T-helper 17 cell (primary cell): ENCODE measurements around the gene TOMT. TPM values are rescaled to one million over a fixed set of nuclear protein-coding genes. Genes with fewer than 3 reads are reported as not detected.
A peak's percentile ranks its signal among the peaks of the same experiment; 100 is the strongest.
"Not testable (repeated sequence)": the region's sequence is repeated elsewhere in the genome, so short reads cannot be mapped to it uniquely, and the experiment has no call there.

Experiments used
- ATAC-seq: fragments of 150-1000 bp; cut with Tn5 transposase; 2 replicates; pipeline ENCODE4 v1.10.0; 2021; ENCODE audit warnings: mild to moderate bottlenecking, moderate library complexity
- DNase-seq, 3 donors: peaks; one replicate each; pipeline versions ENCODE4 v3.0.0 to v3.0.0-alpha.2; 2020 to 2021
- H3K9me3 ChIP-seq: one replicate; pipeline ENCODE4 v1.7.0; 2013; ENCODE audit warnings: low read length, mild to moderate bottlenecking; ENCODE audit not compliant: control insufficient read depth, poor library complexity, severe bottlenecking
- H3K27ac Mint-ChIP-seq: one replicate; pipeline ENCODE4 v1.8.0; 2022; ENCODE audit warnings: mild to moderate bottlenecking, moderate library complexity, mixed read lengths
- H3K27me3 Mint-ChIP-seq: one replicate; pipeline ENCODE4 v1.8.0; 2022; ENCODE audit warnings: mixed read lengths
- H3K36me3 Mint-ChIP-seq: one replicate; pipeline ENCODE4 v1.8.0; 2022; ENCODE audit warnings: low read depth, mixed read lengths
- H3K4me1 Mint-ChIP-seq: one replicate; pipeline ENCODE4 v1.8.0; 2022; ENCODE audit warnings: mild to moderate bottlenecking, mixed read lengths
- H3K4me3 Mint-ChIP-seq: one replicate; pipeline ENCODE4 v1.8.0; 2022; ENCODE audit warnings: mild to moderate bottlenecking, moderate library complexity, mixed read lengths
- total RNA-seq, 4 donors: library from RNA in 2 of 4; stranded (reverse) in 2 of 4; gene quantifications; one replicate each; pipeline ENCODE4 v1.2.3 and lab custom pipeline; 2022 to 2026

Gene TOMT
- total RNA-seq, 2 donors from 2014 or later, result not detected

GRCh38 chr11:72123117-72123653, 17.5 kb downstream of the TOMT start:
- Mint-ChIP-seq H3K4me1 (no peaks in the 10 kb centered on the region), H3K27me3 (peaks cover 38% of the 10 kb centered on the region), H3K4me3 (no peak overlapping the region), H3K36me3 (no peaks in the 10 kb centered on the region), H3K27ac (no peak overlapping the region)
- H3K9me3 ChIP-seq, result no peaks in the 10 kb centered on the region
- DNase-seq (no peak), ATAC-seq (no peak)

DNA sequence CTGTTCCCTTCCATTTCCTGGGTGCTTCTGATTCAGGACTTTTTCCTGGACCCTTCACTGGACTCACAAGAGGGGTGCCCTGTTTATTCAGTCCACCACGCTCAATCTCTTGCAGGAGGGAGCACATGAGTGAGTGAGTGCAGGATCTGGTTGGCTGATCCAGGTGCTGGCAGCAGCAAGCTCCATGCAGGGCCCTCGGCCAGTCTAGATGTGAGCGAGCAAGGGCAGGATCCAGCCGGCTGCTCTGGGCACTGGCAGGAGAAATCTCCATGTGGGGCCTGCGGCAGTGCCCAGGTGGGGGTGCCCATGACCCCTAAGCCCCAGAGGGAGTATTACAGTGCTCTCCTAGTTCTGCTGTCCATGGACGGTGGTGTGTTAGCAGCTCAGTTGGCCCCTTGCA, 18.3 kb downstream of the TOMT start:
- ATAC-seq (no peak), DNase-seq (no peak)
- H3K4me3 Mint-ChIP-seq, result no peak overlapping the region
- H3K27me3 Mint-ChIP-seq, result peaks cover 33% of the 10 kb centered on the region
- no peaks in the 10 kb centered on the region for H3K9me3 ChIP-seq
- H3K36me3 Mint-ChIP-seq, result peaks cover 4% of the 10 kb centered on the region
- H3K4me1 Mint-ChIP-seq, result no peaks in the 10 kb centered on the region
- no peak overlapping the region for H3K27ac Mint-ChIP-seq

GRCh38 chr11:72125956-72126355, 20.2 kb downstream of the TOMT start:
- DNase-seq, result no peak
- Mint-ChIP-seq H3K27ac (no peak overlapping the region), H3K4me1 (no peaks in the 10 kb centered on the region), H3K4me3 (no peak overlapping the region), H3K27me3 (peaks cover 21% of the 10 kb centered on the region), H3K36me3 (peaks cover 6% of the 10 kb centered on the region)
- no peaks in the 10 kb centered on the region for H3K9me3 ChIP-seq
- ATAC-seq, result no peak

GRCh38 chr11:72127923-72128322, 22.2 kb downstream of the TOMT start:
- H3K36me3 Mint-ChIP-seq, result peaks cover 6% of the 10 kb centered on the region
- no peak overlapping the region for H3K4me3 Mint-ChIP-seq
- no peak overlapping the region for H3K27ac Mint-ChIP-seq

DNA sequence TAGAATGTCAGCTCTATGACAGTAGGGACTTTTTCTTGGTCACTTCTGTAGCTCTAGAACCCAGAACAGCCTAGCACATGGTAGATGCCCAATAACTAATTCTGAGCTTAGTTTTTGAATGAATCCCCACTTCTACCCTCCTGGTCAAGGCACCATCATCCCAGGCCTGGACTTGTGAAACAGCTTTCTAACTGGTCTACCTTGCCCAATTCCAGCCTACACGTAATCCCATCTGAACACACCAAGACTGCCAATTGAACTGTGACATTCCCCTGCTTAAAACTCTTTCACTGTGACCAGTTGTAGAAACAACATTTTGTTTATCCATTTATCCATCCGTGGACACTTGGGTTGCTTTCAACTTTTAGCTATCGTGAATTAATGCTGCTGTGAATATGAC, 23.7 kb downstream of the TOMT start:
- ATAC-seq (no peak), DNase-seq (no peak)
- no peak overlapping the region for H3K4me3 Mint-ChIP-seq
- no peak overlapping the region for H3K27ac Mint-ChIP-seq
- H3K9me3 ChIP-seq, result no peaks in the 10 kb centered on the region
- H3K4me1 Mint-ChIP-seq, result no peaks in the 10 kb centered on the region
- H3K36me3 Mint-ChIP-seq, result peaks cover 6% of the 10 kb centered on the region
- H3K27me3 Mint-ChIP-seq, result peaks cover 15% of the 10 kb centered on the region

More at GRCh38 chr11:72127923-72128322, 22.2 kb downstream of the TOMT start:
- peaks cover 17% of the 10 kb centered on the region for H3K27me3 Mint-ChIP-seq
- no peaks in the 10 kb centered on the region for H3K4me1 Mint-ChIP-seq
- no peaks in the 10 kb centered on the region for H3K9me3 ChIP-seq
- ATAC-seq (no peak), DNase-seq (no peak)

- no peak overlapping the region for H3K27ac Mint-ChIP-seq
- no peak overlapping the region for H3K4me3 Mint-ChIP-seq
- no peaks in the 10 kb centered on the region for H3K9me3 ChIP-seq
- ATAC-seq (no peak), DNase-seq (no peak)
- no peaks in the 10 kb centered on the region for H3K4me1 Mint-ChIP-seq
- peaks cover 15% of the 10 kb centered on the region for H3K27me3 Mint-ChIP-seq
- H3K36me3 Mint-ChIP-seq, result peaks cover 6% of the 10 kb centered on the region
Measured at GRCh38 chr11:72132646-72133045, 26.9 kb downstream of the TOMT start.

DNA sequence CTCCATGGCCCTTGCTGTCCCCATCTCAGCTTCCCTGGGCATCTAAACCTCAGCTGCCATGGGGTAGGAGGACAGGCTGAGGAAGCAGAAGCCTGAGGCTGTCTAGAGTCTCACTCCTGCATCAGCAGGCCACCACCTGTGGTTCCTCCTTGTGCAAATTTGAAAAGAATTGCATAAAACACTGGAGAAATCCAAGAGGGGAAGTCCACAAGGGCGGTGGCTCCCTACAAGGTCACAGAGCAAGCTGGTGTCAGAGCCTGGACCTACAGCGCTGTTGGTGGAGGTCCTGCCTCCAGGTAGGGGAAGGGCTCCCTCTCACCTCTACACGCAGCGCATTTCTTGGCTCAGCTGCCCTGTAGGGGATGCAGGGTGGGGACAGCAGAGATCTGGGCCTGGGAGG, 29.7 kb downstream of the TOMT start, which contains the start of gene FOLR3:
TSS of gene FOLR3 (plus strand) at position 253 of the 400 bp plus-strand sequence. CDS start 228 bp downstream, outside the sequence.
- not testable (repeated sequence) for H3K4me1 Mint-ChIP-seq, ATAC-seq, H3K36me3 Mint-ChIP-seq, H3K27ac Mint-ChIP-seq, DNase-seq, H3K9me3 ChIP-seq, H3K4me3 Mint-ChIP-seq
- peaks cover 20% of the 10 kb centered on the region for H3K27me3 Mint-ChIP-seq

GRCh38 chr11:72135891-72136683, 30.4 kb downstream of the TOMT start:
- no peaks in the 10 kb centered on the region for H3K36me3 Mint-ChIP-seq
- no peaks in the 10 kb centered on the region for H3K9me3 ChIP-seq
- H3K4me3 Mint-ChIP-seq, result no peak overlapping the region
- ATAC-seq (no peak), DNase-seq (no peak)
- no peak overlapping the region for H3K27ac Mint-ChIP-seq
- H3K27me3 Mint-ChIP-seq, result peaks cover 22% of the 10 kb centered on the region
- peaks cover 2% of the 10 kb centered on the region for H3K4me1 Mint-ChIP-seq

- H3K4me3 Mint-ChIP-seq, result no peak overlapping the region
- no peaks in the 10 kb centered on the region for H3K9me3 ChIP-seq
- no peak overlapping the region for H3K27ac Mint-ChIP-seq
- ATAC-seq (no peak), DNase-seq (no peak)
- H3K27me3 Mint-ChIP-seq, result peaks cover 29% of the 10 kb centered on the region
- peaks cover 5% of the 10 kb centered on the region for H3K4me1 Mint-ChIP-seq
- no peaks in the 10 kb centered on the region for H3K36me3 Mint-ChIP-seq
Measured at GRCh38 chr11:72136684-72137262, 31.0 kb downstream of the TOMT start.

- H3K9me3 ChIP-seq, result no peaks in the 10 kb centered on the region
- no peak overlapping the region for H3K27ac Mint-ChIP-seq
- no peak for ATAC-seq
Measured at GRCh38 chr11:72138821-72139390, 33.2 kb downstream of the TOMT start.

DNA sequence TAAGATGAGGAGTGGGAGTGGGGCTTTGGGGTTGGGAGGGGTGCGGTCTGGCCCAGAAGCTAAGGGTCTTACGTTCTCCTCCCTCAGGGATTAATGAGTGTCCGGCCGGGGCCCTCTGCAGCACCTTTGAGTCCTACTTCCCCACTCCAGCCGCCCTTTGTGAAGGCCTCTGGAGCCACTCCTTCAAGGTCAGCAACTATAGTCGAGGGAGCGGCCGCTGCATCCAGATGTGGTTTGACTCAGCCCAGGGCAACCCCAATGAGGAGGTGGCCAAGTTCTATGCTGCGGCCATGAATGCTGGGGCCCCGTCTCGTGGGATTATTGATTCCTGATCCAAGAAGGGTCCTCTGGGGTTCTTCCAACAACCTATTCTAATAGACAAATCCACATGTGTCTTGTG, 33.8 kb downstream of the TOMT start:
- DNase-seq (no peak), ATAC-seq (no peak)
- Mint-ChIP-seq H3K27ac (no peak overlapping the region), H3K4me1 (peaks cover 9% of the 10 kb centered on the region), H3K4me3 (no peak overlapping the region), H3K27me3 (peaks cover 22% of the 10 kb centered on the region), H3K36me3 (no peaks in the 10 kb centered on the region)
- H3K9me3 ChIP-seq, result no peaks in the 10 kb centered on the region

More at GRCh38 chr11:72138821-72139390, 33.2 kb downstream of the TOMT start:
- no peak for DNase-seq
- H3K27me3 Mint-ChIP-seq, result peaks cover 20% of the 10 kb centered on the region
- peaks cover 8% of the 10 kb centered on the region for H3K4me1 Mint-ChIP-seq
- no peak overlapping the region for H3K4me3 Mint-ChIP-seq
- H3K36me3 Mint-ChIP-seq, result no peaks in the 10 kb centered on the region

DNA sequence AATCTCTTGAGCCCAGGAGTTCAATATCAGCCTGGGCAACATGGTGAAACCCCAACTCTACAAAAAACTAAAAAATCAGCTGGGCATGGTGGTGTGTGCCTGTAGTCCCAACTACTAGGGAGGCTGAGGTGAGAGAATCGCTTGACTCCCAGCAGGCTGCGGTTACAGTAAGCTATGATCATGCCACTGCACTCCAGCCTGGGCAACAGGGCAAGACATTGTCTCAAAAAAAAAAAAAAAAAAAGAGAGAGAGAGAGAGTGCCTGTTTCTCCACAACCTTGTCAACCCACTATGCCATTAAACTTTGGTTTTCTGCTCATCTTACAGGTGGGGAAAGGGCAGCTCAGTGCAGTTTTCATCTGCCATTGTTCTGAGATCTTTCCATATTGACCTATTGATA, 34.9 kb downstream of the TOMT start:
- no peak for DNase-seq
- ATAC-seq, result no peak
- Mint-ChIP-seq H3K36me3 (no peaks in the 10 kb centered on the region), H3K27me3 (peaks cover 22% of the 10 kb centered on the region), H3K4me1 (peaks cover 9% of the 10 kb centered on the region), H3K27ac (no peak overlapping the region), H3K4me3 (no peak overlapping the region)
- peaks cover 3% of the 10 kb centered on the region for H3K9me3 ChIP-seq

DNA sequence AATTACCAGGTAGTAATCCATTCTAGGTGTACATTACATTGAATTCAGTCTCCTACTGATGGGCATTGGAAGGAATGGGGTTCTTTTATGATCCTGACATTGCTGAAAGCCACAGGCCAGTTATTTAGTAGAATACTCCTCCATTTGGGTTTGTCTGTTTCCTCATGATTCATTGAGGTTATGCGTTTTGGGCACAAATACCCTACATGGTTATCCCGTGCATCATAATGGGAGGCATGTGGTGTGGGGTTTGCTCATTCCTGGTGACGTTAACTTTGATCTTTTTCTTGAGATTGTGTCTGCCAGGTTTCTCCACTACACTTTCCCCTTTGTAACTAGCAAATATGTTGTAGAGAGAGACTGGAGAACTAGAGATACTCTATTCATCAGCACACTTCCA, 35.3 kb downstream of the TOMT start:
- H3K27ac Mint-ChIP-seq, result peak overlapping the region; percentile 3
- DNase-seq, result no peak
- H3K4me1 Mint-ChIP-seq, result peaks cover 9% of the 10 kb centered on the region
- no peak overlapping the region for H3K4me3 Mint-ChIP-seq
- H3K27me3 Mint-ChIP-seq, result peaks cover 22% of the 10 kb centered on the region
- ATAC-seq, result peak; percentile 37
- H3K9me3 ChIP-seq, result peaks cover 3% of the 10 kb centered on the region
- no peaks in the 10 kb centered on the region for H3K36me3 Mint-ChIP-seq
